Chondrocyte (in vitro differentiated cells): ENCODE data around the gene TBC1D16. TPM values are rescaled to one million over a fixed set of nuclear protein-coding genes. Genes with fewer than 3 reads are reported as not detected.

Experiments
- DNase-seq: peaks from one replicate; pipeline ENCODE4 v3.0.0; 2021; ENCODE audit warnings: mixed read lengths, low spot score
- H3K27ac Mint-ChIP-seq: one replicate; pipeline ENCODE4 v1.8.0; 2021; ENCODE audit warnings: mild to moderate bottlenecking, moderate library complexity, mixed read lengths; ENCODE audit not compliant: unreplicated experiment
- H3K27me3 Mint-ChIP-seq: 2 replicates; pipeline ENCODE4 v1.8.0; 2021; ENCODE audit warnings: low read depth, mixed read lengths
- H3K36me3 Mint-ChIP-seq: 2 replicates; pipeline ENCODE4 v1.8.0; 2021; ENCODE audit warnings: low read depth, mixed read lengths
- H3K4me1 Mint-ChIP-seq: 2 replicates; pipeline ENCODE4 v1.8.0; 2021; ENCODE audit warnings: low read depth, mild to moderate bottlenecking, mixed read lengths
- H3K4me3 Mint-ChIP-seq: one replicate; pipeline ENCODE4 v1.8.0; 2021; ENCODE audit warnings: mild to moderate bottlenecking, moderate library complexity, mixed read lengths; ENCODE audit not compliant: unreplicated experiment
- H3K9me3 Mint-ChIP-seq: 2 replicates; pipeline ENCODE4 v1.8.0; 2021; ENCODE audit warnings: low read depth, mixed read lengths
- total RNA-seq: library from RNA; stranded (reverse); gene quantifications from 3 replicates; pipeline ENCODE4 v1.2.1, GENCODE V29; 2021
- TF ChIP-seq, protein P1 (sequence below): fragments of 200-600 bp; sonication (generic); IDR thresholded peaks from 2 replicates; pipeline ENCODE4 v1.5.0; 2021; ENCODE audit warnings: antibody characterized with exemption, mild to moderate bottlenecking, moderate library complexity

Gene TBC1D16
- total RNA-seq, 1 donor from 2014 or later: 51.4 TPM

DNA sequence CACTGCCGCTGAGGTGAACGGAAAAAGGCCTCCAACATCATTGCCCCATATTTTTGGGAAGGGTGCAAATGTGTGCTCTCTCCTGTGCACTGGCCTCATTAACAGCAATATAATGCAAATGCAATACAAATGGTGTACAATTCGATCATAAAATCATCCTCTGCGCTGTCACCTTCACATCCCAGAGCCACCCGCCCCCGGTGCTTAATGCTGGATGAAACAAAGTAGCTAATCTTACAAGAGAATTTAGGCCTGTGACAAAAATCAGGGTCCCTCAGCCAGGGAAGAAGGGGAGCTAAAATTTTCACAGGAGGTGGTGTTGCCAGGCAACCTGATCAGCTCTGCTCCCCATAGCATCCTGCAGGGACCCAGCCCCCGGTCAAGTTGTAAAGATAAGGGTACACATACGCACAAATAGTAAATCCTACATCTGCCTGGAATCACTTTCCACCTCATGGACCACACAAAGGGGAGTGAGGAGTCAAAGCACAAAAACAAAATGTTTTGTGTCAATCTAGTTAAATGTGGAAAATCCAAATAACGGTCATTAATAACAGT, 3.0 kb downstream of the TBC1D16 start:
- no peak for DNase-seq
- H3K27ac Mint-ChIP-seq: no peak overlapping the region
- H3K4me3 Mint-ChIP-seq: no peak overlapping the region
- H3K9me3 Mint-ChIP-seq: no peaks in the 10 kb centered on the region
- TF ChIP-seq, protein P1, sequence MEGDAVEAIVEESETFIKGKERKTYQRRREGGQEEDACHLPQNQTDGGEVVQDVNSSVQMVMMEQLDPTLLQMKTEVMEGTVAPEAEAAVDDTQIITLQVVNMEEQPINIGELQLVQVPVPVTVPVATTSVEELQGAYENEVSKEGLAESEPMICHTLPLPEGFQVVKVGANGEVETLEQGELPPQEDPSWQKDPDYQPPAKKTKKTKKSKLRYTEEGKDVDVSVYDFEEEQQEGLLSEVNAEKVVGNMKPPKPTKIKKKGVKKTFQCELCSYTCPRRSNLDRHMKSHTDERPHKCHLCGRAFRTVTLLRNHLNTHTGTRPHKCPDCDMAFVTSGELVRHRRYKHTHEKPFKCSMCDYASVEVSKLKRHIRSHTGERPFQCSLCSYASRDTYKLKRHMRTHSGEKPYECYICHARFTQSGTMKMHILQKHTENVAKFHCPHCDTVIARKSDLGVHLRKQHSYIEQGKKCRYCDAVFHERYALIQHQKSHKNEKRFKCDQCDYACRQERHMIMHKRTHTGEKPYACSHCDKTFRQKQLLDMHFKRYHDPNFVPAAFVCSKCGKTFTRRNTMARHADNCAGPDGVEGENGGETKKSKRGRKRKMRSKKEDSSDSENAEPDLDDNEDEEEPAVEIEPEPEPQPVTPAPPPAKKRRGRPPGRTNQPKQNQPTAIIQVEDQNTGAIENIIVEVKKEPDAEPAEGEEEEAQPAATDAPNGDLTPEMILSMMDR: no peak
- peaks cover 69% of the 10 kb centered on the region for H3K4me1 Mint-ChIP-seq
- H3K36me3 Mint-ChIP-seq: no peaks in the 10 kb centered on the region
- no peaks in the 10 kb centered on the region for H3K27me3 Mint-ChIP-seq

DNA sequence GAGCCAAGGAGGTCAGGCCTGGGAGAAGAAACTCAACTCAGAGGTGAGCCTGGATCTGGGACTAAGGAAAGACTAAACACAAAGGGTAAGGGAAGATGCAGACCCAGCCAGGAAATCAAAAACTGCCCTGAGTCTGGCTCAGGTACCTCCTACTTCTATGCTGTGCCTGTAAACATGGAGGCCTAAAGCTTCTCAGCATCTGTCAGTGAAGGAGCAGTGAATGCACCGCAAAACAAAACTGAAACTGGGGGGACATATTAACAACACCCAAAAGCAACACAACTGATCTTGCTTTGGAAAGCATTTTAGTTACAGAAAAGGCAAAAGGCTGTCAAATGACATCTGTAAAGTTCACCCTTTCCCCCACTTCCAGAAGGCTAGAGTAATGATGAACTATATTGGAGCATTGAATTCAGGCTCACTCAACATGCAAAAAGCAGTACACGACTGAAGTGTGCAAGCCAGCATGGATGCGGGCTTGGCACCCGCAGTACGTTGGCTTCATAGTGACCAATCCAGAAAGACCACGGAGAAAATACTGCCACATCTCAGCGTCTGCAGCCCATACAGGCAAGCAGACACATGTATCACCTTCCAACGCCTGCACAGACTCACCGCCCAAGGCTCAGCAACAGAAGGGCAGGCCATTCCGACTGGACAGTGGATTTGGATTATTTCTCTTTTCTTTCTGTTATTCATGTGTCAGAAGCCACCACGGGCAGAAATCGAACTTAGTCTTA, 3.8 kb downstream of the TBC1D16 start:
- no peak overlapping the region for H3K27ac Mint-ChIP-seq
- DNase-seq: no peak
- no peaks in the 10 kb centered on the region for H3K27me3 Mint-ChIP-seq
- no peak overlapping the region for H3K4me3 Mint-ChIP-seq
- no peaks in the 10 kb centered on the region for H3K36me3 Mint-ChIP-seq
- TF ChIP-seq, protein P1: no peak
- no peaks in the 10 kb centered on the region for H3K9me3 Mint-ChIP-seq
- peaks cover 68% of the 10 kb centered on the region for H3K4me1 Mint-ChIP-seq

DNA sequence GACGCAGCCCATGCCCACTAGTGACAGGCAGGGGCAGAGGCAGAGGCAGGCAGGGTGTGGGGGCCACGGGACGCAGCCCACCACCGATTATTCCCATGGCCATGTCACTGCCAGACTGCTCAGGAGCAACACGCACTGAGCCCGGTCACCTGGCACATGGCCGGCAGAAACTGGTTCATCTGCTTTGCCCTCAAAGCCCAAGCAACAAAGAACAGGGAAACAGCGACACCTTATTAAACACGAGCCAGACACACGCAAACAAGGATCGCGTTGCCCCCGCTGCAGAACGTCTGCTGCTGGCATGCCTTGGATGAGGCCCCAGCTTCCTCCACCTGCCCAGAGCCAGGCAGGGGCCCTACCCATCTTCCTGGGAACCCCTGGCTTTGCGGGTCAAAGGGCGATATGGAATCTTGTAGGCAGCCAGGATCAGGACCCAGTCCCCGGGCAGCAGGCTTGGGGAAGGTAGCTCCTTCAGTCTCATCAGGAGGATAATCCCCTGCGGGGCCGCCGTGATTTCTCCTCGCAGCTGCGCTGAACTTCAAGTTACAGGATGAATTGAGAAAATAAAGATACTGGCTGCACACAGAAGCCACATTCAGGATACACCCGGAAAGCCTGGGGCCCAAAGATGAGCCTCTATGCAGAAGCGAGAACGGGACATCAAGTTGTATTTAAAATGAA, 4.8 kb downstream of the TBC1D16 start:
- Mint-ChIP-seq H3K9me3 (no peaks in the 10 kb centered on the region), H3K27ac (no peak overlapping the region), H3K4me3 (no peak overlapping the region), H3K27me3 (no peaks in the 10 kb centered on the region), H3K36me3 (no peaks in the 10 kb centered on the region), H3K4me1 (peaks cover 78% of the 10 kb centered on the region)
- TF ChIP-seq, protein P1: no peak
- DNase-seq: no peak

DNA sequence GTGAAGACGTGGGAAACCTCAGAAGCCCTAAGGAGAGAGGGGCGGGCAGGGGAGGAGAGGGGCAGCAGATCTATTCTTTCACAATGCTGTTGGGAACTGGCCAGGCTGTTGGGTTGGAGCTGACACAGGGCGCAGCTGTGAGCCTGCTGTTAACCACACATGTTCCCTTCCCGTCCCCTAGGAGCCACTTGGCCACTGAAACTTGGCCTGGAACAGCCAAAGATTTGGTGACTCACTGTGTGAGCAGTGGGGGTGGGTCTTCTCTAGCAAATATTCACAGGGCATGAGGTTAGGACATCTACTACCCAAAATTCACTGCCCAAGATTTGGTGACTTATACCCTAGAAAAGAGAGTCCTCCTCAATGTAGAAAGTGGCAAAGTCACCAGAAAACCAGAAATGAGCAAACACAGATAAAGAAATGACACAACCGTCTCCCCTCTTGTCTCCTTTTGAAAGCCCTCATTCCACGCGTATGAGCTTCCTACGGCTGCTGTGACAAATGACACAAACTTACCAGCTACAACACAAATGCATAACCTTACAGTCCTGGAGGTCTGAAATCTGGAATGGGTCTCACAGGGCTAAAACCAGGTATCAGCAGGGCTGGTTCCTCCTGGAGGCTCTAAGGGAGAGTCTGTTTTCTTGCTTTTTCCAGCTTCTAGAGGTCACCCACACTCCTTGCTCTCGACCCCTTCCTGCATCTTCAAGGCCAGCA, 6.3 kb downstream of the TBC1D16 start:
- Mint-ChIP-seq H3K4me1 (peaks cover 72% of the 10 kb centered on the region), H3K27ac (peak overlapping the region; percentile 88), H3K9me3 (no peaks in the 10 kb centered on the region), H3K27me3 (no peaks in the 10 kb centered on the region), H3K4me3 (peak overlapping the region; percentile 8), H3K36me3 (no peaks in the 10 kb centered on the region)
- DNase-seq: no peak
- TF ChIP-seq, protein P1: no peak

DNA sequence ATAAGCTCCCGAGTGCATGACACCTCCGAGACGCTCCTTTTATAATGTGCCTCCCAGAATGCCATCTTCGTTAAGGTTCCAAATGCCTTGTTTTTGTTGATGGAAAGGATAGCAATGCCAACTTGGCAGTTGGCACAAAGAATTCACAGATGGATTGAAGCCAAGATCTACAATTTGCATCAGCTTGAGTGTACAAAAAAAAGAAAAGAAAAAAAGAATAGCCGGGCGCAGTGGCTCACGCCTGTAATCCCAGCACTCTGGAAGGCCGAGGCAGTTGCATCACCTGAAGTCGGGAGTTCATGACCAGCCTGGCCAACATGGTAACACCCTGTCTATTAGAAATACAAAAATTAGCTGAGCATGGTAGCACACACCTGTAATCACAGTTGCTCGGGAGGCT, 7.6 kb downstream of the TBC1D16 start:
- H3K4me3 Mint-ChIP-seq: no peak overlapping the region
- peaks cover 61% of the 10 kb centered on the region for H3K4me1 Mint-ChIP-seq
- no peaks in the 10 kb centered on the region for H3K36me3 Mint-ChIP-seq
- no peaks in the 10 kb centered on the region for H3K9me3 Mint-ChIP-seq
- no peaks in the 10 kb centered on the region for H3K27me3 Mint-ChIP-seq
- DNase-seq: no peak
- TF ChIP-seq, protein P1: no peak
- peak overlapping the region; percentile 90 for H3K27ac Mint-ChIP-seq
